A549 treated with Hydrocortisone at 1 μM for 4 hours (cell line): ENCODE results near the gene HNRNPR. TPM values are rescaled to one million over a fixed set of nuclear protein-coding genes. Genes with fewer than 3 reads are reported as not detected.

ENCODE experiments used
- total RNA-seq: library from RNA; stranded (reverse); fragments of 200-300 nt; extraction: Qiagen RNA extraction; gene quantifications from 5 replicates; pipeline ENCODE4 v1.2.3, GENCODE V29; 2022

HNRNPR gene
- 151 to 213 TPM (median 164 TPM) in 5 replicates for total RNA-seq

GRCh38 chr1:23344111-23344986 lies at the start of gene HNRNPR:
Gene HNRNPR, minus strand, starts transcription at chr1:23344284. Its CDS starts 3,276 bp downstream, at chr1:23341008.

GRCh38 chr1:23369335-23370013 lies 25.4 kb upstream of the HNRNPR start, which contains the start of gene ZNF436:
Gene ZNF436, minus strand, starts transcription at chr1:23369836. Its CDS starts 1,831 bp downstream, at chr1:23368005.

Other genes with a start within 250 kb of the HNRNPR start
- 17.8 to 29.4 TPM (median 20.6 TPM) in 5 replicates for gene LUZP1, start 175.4 kb downstream of the HNRNPR start, total RNA-seq
- 12.8 to 15.7 TPM (median 14.4 TPM) in 5 replicates for gene HTR1D, start 126.8 kb downstream of the HNRNPR start, total RNA-seq
- 4.9 to 6.6 TPM (median 5.4 TPM) in 5 replicates for gene ZNF436, start 25.6 kb upstream of the HNRNPR start, total RNA-seq
- 0.38 to 0.61 TPM (median 0.41 TPM) in 5 replicates for gene TCEA3, start 80.5 kb upstream of the HNRNPR start, total RNA-seq
- gene ASAP3, start 139.9 kb upstream of the HNRNPR start, total RNA-seq = 5.4 to 7.7 TPM (median 6.9 TPM) in 5 replicates
- gene E2F2, start 186.9 kb upstream of the HNRNPR start, total RNA-seq = 2.5 to 2.9 TPM (median 2.6 TPM) in 5 replicates
- gene ID3, start 215.2 kb upstream of the HNRNPR start, total RNA-seq = 302 to 419 TPM (median 395 TPM) in 5 replicates